GM23338 (cell line): ENCODE measurements around the gene C1orf21.

ENCODE experiments used
- CTCF ChIP-seq, 2 experiments: fragments of 200-600 bp in 1 of 2; sonication (generic) in 1 of 2; conservative IDR thresholded peaks; 2 replicates each; pipeline versions ENCODE4 v1.5.1 to v1.6.1; 2016 to 2017; ENCODE audit warnings: antibody characterized with exemption in 2 of 2, low read depth in 2 of 2, mild to moderate bottlenecking in 2 of 2, moderate library complexity in 1 of 2
- POLR2AphosphoS5 ChIP-seq: IDR thresholded peaks from 2 replicates; pipeline ENCODE4 v1.6.1; 2016; ENCODE audit warnings: antibody characterized with exemption, low read depth
- TF ChIP-seq, protein P1 (sequence below): IDR thresholded peaks from 2 replicates; pipeline ENCODE4 v1.6.1; 2016; ENCODE audit warnings: antibody characterized with exemption

- no peak for TF ChIP-seq CTCF (conservative IDR thresholded peaks at IDR 0.05; ENCODE audit: low read depth in 2 of 2)
- no peak for TF ChIP-seq POLR2AphosphoS5
- TF ChIP-seq, protein P1, sequence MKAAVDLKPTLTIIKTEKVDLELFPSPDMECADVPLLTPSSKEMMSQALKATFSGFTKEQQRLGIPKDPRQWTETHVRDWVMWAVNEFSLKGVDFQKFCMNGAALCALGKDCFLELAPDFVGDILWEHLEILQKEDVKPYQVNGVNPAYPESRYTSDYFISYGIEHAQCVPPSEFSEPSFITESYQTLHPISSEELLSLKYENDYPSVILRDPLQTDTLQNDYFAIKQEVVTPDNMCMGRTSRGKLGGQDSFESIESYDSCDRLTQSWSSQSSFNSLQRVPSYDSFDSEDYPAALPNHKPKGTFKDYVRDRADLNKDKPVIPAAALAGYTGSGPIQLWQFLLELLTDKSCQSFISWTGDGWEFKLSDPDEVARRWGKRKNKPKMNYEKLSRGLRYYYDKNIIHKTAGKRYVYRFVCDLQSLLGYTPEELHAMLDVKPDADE: no peak
Measured at GRCh38 chr1:184385865-184386311, 941 bp upstream of the C1orf21 start.
